Stimulated activated CD8-positive, alpha-beta memory T cell treated with anti-CD3 and anti-CD28 coated beads, Interleukin-12 subunit alpha, Interleukin-12 subunit beta, amount 100 ng/mL, for 24 hours (primary cell): ENCODE results near the gene CACNG4.

ENCODE experiments used
- DNase-seq: peaks from one replicate; pipeline ENCODE4 v3.0.0-alpha.2; 2020; ENCODE audit errors: extremely low read depth

The CACNG4 gene

DNA sequence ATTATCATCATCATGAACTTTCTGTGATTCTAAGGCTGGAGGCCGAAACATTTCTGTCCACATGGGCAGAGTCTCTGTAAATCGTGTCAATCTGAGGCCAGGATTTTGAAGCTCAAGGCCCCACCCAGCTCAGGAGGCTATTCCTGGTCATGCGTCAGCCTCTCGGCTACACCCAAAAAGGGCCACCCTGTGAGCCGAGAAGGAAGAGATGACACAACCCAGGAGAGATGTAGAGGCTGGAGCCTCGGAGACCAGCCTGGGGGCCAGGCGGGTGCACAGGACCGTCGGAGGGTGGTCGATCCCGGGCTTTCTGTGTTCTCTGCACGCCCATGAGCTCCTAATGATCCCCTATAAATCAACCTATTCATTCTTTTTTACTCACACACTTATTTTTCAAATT lies 78.8 kb downstream of the CACNG4 start:
- DNase-seq: no peak

DNA sequence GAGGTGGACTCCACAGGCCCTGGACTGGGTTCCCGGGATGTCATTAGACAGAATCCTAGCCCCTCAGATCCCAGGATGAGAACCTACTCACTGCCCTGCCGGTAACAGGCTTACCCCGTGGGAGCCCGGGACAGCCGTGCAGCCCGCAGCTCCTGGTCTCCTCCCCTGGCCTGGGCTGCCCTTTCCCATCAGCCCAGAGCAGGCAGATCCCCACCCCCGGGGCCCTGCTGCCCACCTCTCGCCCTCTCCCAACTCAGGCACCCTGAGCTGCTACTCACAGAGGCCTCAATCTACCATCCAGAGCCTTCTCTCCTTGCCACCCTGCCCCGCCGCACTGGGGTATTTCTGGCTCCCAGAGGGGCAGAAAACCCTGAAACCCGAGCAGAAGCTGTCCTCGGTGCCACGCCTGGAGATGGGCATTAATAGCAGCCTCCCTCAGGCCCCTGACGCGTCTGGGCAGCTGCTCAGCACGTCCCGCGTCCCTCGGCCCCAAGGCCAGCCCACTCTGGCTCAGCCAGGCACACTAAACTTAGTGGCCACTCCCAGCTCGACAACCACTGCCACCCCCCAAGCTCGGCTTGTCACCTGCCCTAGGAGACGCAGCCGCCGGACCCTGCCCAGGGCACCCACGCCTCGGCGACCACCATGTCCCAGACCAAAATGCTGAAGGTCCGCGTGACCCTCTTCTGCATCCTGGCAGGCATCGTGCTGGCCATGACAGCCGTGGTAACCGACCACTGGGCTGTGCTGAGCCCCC lies 79.7 kb downstream of the CACNG4 start, which contains the start of gene CACNG1:
CACNG1 (plus strand) TSS at position 539 of the 757 bp plus-strand sequence; CDS start at position 646, 107 bp downstream.
- no peak for DNase-seq

DNA sequence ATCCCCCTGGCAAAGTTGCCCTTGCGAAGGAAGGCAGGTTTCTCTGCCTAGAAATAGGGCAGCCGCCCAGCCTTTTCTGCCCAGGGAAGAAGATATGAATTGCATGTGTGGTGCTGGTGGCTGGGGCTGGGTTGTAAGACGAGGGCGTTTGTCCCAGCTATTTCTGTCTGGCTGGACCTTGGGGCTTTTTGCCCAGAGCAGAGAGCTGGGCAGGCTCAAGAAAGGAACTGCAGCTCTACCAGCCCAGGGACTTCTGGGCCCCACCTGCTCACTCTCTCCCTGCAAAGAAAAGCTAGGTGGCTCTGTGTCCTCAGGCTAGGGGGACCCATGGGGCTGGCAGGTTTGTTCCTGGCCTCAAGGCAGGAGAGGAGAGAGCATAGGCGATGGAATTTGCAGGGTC lies 80.4 kb downstream of the CACNG4 start:
- no peak for DNase-seq

DNA sequence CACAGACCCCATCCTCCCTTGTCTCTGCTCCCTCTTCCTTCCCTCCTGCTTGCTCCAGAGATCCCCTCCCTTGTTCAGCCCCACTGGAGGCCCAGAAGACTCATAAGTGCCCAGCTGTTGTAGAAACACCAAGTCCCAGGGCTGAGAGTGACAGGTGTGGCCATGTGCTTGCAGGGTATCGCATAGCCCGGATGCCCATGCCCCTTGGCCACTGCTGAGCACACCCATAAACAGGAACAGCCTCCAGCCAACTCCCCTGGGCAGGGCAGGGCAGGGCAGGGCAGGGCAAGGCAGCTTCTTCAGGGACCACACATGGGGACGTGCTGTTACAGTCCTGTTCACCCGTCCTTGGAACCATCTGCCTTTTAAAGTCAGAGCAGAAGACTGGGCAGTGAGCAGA lies 81.9 kb downstream of the CACNG4 start:
- DNase-seq: no peak

DNA sequence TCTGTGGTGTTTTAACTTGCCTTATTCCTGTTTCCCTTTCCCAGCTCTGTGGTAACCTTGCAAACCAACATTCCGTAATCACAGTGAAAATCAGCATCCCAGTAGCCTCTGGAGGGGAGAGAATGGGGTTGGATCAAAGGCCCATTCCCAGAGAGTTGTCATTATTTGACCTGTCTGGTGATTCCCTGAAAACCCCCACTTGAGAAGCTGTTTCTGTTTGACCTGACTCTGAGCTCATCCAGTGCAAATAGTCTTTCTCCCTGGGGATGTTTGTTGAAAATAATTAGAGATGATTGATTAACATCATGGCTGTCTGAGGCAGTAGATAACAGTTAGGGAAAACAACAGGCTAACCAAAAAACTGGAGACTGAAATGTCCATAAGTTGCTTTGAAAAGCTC lies 82.9 kb downstream of the CACNG4 start:
- DNase-seq: no peak

DNA sequence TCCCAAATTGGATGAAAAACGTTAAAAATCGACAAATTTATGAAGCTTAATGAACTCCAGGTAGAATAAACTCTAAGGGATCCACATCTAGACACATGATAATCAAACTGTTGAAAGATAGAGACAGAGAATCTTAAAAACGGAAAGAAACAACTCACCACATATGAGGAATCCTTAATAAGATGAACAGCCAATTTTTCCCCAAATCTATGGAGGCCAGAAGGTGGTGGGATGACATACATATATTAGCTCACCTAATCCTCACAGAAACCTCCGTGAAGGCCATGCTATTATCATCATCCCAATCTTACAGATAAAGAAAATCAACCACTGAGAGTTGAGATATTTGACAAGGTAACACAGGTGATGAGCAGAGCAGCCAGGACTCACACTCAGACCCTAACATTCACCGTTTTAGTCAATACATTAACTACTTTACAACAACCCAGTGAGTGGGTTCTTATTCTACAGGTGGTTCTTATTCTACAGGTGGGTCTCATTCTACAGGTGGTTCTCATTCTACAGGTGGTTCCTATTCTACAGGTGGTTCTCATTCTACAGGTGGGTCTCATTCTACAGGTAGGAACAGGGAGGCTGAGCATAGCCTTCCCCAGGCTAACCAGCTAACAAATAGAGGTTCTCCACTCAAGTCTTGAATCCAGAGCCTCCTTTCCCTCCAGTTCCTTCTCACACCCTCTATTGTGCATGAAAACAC lies 84.7 kb downstream of the CACNG4 start:
- no peak for DNase-seq

DNA sequence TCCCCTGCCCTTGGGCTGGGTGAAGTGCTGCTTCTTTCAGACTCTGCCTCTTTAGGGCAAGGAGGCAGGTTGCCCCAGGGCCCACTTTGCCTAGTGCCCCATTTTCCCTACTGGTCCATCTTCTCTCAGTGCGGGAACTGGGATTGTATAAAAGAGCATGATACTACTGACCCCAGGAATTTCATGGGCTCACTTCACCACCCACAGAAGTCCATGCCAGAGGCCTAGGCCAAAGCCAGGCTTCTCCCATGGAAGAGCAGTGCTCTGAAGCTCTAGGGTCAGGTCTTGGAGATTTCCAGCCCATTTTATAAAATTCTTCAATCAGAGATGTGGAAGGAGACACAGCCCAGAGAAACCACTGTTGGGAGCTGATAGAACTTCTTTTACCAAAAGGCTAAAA lies 85.6 kb downstream of the CACNG4 start:
- DNase-seq: no peak

DNA sequence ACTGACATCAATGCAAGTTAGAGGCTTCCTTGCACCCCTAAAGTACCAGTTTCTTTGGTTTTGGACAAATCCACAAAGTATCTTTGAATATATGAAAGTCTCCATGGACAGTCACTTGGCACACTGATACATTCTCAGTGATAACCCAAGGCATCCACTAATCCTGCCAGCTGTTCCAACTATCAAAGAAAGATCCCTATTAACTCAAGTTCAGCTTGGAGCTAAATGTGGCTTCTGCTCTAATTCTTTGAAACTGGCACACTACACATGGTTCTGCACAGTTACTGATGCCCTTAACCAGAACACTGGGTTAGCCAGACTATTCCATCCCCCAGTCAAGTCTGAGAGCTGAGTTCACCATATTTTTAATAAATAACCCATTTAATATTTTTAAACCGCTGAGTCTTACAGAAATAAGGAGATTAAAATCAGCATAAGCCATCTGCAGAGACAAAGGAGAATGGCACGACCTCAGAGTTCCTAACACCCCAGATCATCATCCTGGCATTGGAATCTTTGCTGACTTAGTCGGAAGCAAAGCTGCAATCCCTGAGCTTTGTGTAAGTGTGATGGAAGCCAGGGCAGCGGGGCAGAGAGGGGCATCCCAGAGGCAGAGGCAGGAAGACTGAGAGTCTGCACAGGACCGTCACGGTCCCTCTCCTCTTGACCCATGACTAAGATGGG lies 86.1 kb downstream of the CACNG4 start:
- DNase-seq: no peak

DNA sequence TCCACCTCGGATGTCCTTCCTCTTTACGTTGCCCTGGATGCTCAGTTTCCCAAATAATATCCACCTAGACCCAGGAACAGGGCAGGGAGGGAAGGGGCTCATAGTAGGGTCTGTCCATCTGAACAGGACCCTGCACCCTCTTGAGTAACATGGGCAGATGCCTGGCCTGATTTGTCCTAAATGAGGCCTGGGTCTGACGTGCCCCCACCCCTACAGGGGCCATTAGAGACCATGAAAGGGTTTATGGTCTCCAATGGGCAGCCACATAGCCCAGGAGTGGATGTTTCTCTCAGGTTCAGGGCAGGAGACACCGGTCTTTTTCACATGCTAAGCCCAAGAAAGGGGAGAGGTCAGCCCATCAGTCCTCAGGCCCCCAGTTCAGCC lies 86.6 kb downstream of the CACNG4 start:
- DNase-seq: no peak

DNA sequence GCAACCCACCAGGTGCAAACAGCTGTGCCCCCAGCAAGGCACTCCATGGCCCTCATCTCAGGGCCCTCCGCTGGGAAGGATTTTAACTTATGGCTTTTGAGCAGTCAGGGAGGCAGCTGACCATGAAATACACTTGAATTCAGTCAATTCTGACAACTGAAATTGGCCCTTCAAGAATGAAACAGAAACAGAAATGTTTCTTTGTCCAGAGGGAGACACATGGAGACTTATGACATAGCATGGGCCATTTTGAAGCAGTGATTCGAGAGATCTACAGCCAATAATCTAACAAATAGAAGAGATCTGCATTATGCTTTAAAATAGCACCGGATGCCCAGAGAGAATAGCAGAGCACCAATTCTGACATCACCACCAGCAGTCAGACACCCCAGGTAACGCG lies 87.3 kb downstream of the CACNG4 start:
- DNase-seq: no peak

DNA sequence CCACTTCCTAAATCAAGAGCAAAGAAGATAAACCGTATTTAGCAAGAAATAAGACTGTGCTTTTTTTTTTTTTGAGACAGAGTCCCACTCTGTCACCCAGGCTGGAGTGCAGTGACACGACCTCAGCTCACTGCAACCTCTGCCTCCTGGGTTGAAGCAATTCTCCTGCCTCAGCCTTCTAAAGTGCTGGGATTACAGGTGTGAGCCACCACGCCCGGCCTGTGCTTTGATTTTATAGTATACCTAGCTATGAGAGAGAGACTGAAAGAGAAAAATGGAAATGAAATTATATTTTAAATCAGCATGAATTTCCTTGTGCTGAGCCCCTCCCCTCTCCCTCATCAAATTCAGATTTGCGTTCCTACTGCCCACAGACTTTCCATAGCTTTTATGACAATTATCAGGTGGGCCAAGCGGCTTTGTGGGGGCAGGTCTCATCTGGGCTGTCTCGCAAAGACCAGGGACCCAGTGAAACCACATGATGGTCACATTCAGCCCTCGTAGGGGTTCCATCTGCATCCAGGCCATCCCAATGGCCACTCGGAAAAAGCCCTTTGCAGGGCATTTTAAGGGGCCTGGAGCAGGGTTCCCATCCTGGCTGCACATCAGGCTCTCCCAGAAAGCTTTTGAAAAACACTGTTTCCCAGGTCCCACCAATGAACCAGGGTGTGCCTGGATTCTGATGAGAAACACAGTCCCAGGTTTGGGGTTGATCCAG lies 88.4 kb downstream of the CACNG4 start:
- DNase-seq: no peak

DNA sequence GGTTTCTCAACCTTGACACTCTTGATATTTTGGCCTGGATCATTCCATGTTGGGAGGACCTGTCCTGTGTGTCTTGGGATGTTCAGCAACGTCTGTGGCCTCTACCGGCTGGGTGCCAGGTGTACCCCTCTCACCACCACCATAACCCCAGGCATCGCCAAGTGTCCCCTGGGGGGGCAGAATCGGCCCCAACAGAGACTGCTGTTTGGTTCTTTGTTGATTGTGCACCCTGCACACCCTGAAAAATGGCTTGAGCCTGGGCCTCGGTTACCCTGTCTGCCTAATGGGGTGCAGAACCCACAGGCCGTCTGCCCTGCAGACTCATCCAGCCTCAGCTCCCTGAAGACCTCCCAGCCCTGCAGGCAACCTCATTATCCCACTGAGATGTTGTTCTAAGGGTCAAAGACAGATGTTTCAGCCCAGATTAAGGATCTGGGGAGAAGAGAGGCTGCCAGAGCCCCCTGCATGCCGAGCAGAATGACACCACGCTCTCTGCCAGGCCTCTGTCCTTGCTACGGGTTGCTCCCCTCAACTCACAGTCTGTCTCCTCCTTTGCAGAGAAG lies 89.0 kb downstream of the CACNG4 start:
- DNase-seq: no peak

DNA sequence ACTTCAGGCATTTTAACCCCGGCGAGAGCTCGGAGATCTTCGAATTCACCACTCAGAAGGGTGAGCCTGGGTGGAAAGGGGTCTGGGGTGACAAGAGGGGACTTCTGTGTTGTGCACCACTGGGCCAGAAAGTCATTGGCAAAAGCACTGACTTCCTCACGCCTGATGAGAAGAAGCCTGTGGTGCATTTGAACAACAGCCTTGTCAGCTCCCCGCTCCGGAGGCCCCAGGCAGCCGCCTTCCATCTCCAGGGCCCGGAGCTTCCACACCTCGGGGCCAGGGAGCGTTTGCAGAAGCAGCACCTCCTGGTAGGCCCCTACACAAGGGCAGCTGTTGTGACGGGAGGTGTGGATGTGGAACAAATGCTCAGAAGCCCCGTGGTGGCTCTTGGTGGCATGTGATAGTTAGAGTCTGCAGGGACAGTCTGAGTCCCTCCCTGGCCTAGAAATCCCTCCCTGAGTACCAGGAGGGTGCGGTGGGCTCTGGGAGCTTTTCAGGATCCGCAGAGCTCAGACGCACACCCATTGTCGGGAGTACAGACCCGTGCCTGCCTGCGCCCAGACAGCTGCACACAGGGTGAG lies 89.6 kb downstream of the CACNG4 start:
- DNase-seq: no peak

DNA sequence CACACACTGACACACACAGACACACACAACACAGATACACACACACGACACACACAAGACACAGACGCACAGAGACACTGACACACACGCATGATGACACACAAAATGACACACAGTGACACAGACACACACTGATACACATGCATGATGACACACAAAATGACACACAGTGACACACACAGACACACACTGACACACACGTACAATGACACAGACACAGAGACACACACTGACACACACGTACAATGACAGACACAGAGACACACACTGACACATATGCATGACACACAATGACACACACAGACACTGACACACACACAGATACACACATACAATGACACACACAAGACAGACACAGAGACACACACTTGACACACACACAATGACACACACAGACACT lies 90.1 kb downstream of the CACNG4 start:
- DNase-seq: no peak

DNA sequence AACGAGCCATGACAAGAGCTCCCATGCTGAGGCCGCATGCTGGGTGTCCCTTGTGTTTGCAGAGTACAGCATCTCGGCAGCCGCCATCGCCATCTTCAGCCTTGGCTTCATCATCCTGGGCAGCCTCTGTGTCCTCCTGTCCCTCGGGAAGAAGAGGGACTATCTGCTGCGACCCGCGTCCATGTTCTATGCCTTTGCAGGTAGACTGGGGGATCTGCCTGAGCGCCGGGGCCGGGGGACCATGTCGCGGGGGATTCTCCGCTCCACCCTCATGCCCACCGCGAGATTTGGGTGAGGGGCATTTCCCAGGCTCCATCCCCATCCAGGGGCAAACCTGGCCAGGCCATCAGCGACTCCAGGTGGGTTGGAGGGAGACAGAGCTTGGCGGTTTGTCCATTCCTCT lies 90.5 kb downstream of the CACNG4 start:
- no peak for DNase-seq

DNA sequence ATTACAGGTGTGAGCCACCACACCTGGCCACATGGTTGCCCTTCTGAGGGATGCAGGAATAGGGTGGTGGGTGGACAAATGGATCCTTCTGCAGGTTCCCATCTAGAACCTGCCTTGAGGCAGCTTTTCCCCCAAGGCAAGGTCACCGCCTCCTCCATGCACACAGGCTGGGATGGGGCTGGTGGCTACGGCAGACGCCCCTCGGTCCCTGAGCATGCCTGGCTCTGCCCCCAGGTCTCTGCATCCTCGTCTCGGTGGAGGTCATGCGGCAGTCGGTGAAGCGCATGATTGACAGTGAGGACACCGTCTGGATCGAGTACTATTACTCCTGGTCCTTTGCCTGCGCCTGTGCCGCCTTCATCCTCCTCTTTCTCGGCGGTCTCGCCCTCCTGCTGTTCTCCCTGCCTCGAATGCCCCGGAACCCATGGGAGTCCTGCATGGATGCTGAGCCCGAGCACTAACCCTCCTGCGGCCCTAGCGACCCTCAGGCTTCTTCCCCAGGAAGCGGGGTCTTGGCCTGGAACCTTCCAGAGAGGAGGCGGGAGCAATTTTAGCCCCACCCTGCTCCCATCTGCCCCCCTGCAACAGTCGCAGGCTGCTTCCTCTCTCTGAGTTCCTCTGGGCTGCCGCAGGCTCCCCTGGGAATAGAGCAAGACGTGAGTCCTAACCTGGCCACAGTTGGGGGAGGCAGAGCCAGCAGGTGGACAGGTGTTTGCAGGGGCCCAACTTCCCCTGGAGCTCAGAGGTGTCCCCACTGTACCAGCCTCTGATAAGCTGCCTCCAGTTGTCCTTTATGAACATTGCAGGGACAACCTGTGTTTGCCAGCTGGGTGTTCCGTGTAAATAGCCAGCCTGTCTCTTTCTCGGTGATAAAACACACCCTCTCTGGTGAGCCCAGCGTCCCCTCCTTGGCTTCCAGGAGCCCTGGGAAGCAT lies 91.6 kb downstream of the CACNG4 start:
- DNase-seq: no peak

DNA sequence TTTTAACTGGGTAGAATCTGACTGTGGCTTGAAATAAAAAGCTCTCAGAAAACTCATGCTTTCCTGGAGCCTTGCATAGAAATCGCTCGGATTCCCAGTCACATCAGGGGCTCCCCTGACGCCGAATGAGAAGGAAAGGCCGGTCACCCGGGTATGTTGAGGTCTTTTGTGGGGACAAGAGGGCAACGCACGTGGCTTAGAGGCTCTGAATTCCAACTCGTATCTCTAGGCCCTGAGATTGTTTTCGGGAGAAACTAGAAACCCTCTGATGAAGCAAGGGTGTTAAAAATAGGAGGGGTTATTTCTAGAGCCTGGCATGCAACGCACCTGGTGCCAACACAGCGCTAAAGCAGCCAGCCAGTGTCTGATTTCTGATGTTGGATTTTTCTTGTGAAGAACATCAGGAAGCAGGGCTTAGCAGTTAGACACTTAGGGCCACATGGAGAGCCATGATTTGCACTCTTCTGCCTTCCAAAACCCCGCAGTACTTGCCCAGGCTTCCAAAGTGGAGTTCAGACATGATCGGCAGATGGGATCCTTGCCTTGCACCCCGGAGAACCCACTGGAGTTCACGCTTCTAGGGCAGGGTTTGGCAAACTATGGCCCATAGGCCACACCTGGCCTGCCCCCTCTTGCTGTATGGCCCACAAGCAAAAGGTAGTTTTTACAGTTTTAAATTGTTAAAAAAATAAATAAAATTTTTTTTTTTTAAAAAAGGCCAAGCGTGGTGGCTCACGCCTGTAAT lies 92.4 kb downstream of the CACNG4 start:
- no peak for DNase-seq

DNA sequence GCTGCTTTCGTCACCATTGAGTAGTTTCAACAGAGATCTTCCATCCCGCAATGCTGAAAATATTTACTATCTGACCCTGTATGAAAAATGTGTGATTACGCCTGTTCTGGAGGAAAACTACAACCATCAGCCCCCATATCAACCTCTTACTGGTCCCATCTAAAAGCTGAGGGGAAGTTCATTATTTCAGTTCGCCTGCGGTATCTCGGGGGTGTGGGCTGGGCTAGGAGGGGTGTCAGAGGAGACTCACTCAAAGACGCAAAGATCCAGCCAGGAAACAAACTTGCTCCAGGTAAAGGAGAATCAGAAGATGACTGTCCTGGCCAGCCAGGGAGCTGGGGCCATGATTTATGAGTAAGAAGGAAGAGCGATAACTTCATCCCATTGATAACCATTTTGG lies 93.5 kb downstream of the CACNG4 start:
- DNase-seq: no peak

DNA sequence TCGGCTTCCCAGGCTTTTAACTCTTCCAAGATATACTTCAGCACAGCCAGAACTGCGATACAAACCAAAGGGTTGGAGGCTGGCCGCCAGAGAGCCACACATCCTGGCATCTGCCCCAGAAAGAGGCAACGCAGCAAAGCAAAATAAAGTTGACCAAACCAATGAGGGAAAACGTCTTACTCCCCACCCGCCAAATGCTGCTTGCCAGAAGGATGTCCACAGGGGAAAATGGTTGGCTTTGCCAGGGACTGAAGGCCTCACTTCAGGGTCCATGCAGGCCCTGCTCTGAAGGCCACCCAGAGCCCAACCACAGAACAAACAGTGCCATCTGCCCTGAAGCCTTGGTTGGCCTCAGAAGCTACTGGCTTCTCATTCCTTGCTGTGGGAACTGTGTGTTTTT lies 94.9 kb downstream of the CACNG4 start:
- DNase-seq: no peak

DNA sequence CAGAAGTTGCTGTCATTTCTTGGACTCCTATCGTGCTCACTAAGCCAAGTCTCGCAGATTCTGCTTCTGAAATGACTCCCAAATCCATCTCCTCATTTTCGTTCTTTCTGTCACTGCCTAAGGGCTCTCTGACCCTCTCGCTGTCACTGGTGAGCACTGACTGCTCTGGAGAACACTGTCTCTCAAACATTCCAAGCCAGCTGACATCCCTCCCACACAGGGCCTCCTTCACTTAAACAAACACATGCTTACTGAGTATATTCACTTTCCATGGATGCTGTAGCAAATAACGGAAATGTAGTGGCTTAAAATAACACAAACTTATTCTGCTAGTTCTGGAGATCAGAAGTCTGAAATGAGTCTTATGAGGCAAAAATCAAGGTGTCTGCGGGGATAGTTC lies 98.6 kb downstream of the CACNG4 start:
- no peak for DNase-seq
